ENCODE measurements around the gene LIMS1.

GRCh38 chr2:108585436-108585835 is 51.2 kb downstream of the LIMS1 start:
- no peak for TF ChIP-seq HOMEZ (CRISPR knock-in tag; IDR thresholded peaks at IDR 0.05; ENCODE audit: low read depth)
- TF ChIP-seq EZH2 (conservative IDR thresholded peaks at IDR 0.05; ENCODE audit: low read depth, low read length): no peak
- no peak for TF ChIP-seq POLR2AphosphoS5 (IDR thresholded peaks at IDR 0.05; ENCODE audit: low read depth, low read length)
- TF ChIP-seq ZNF776 (CRISPR knock-in tag; IDR thresholded peaks at IDR 0.05): no peak
- TF ChIP-seq ZNF550 (CRISPR knock-in tag; IDR thresholded peaks at IDR 0.05; ENCODE audit: borderline replicate concordance): no peak
- no peak for TF ChIP-seq YY1 (IDR thresholded peaks at IDR 0.05; ENCODE audit: insufficient read depth, insufficient replicate concordance, low read depth, low read length)
- no peak for TF ChIP-seq HOXA7 (CRISPR knock-in tag; IDR thresholded peaks at IDR 0.05)
- TF ChIP-seq JUNB (CRISPR knock-in tag; IDR thresholded peaks at IDR 0.05; ENCODE audit: borderline replicate concordance): no peak
- TF ChIP-seq CTCF (CRISPR knock-in tag; IDR thresholded peaks at IDR 0.05): no peak
- no peak for TF ChIP-seq ZNF235 (CRISPR knock-in tag; IDR thresholded peaks at IDR 0.05; ENCODE audit: borderline replicate concordance)
- TF ChIP-seq ZNF143 (CRISPR knock-in tag; IDR thresholded peaks at IDR 0.05): no peak
- no peak for TF ChIP-seq RFX5 (IDR thresholded peaks at IDR 0.05; ENCODE audit: low read depth, low read length)
- no peak for TF ChIP-seq HNRNPUL1 (IDR thresholded peaks at IDR 0.05; ENCODE audit: low read depth, low read length)
- no peak for TF ChIP-seq KLF11 (CRISPR knock-in tag; IDR thresholded peaks at IDR 0.05)
